GM12892 (cell line): Measurements from ENCODE around the gene ABCC3.

ENCODE experiments used
- DNase-seq: peaks from one replicate; pipeline ENCODE4 v3.0.0; 2011; ENCODE audit not compliant: insufficient read length
- FAIRE-seq: peaks from 2 replicates; lab custom pipeline; 2011; peaks lifted over from hg19 to GRCh38; lab: Jason Lieb, UNC
- POLR2A ChIP-seq: IDR thresholded peaks from 2 replicates; pipeline ENCODE4 v1.6.1; 2011; ENCODE audit warnings: low read depth, low read length, control low read depth
- POLR2AphosphoS5 ChIP-seq: IDR thresholded peaks from 2 replicates; pipeline ENCODE4 v1.6.1; 2011; ENCODE audit warnings: low read depth, low read length, control low read depth
- TAF1 ChIP-seq: IDR thresholded peaks from 2 replicates; pipeline ENCODE4 v1.6.1; 2011; ENCODE audit warnings: low read depth, mild to moderate bottlenecking, control low read depth, low read length, borderline replicate concordance

ABCC3 gene

GRCh38 chr17:50665838-50666237, 31.2 kb downstream of the ABCC3 start:
- TF ChIP-seq TAF1 (no peak), POLR2AphosphoS5 (no peak), POLR2A (no peak)
- DNase-seq (no peak), FAIRE-seq (no peak)

- FAIRE-seq, result no peak
- TF ChIP-seq POLR2A, result no peak
- no peak for TF ChIP-seq POLR2AphosphoS5
- no peak for TF ChIP-seq TAF1
- DNase-seq, result no peak
These were observed 31.6 kb downstream of the ABCC3 start for GRCh38 chr17:50666316-50666715.

GRCh38 chr17:50667259-50668024, 32.8 kb downstream of the ABCC3 start:
- DNase-seq (no peak), FAIRE-seq (no peak)
- no peak for TF ChIP-seq POLR2A
- no peak for TF ChIP-seq POLR2AphosphoS5
- no peak for TF ChIP-seq TAF1

GRCh38 chr17:50668025-50668837, 33.5 kb downstream of the ABCC3 start:
- TF ChIP-seq POLR2A, result no peak
- no peak for TF ChIP-seq TAF1
- TF ChIP-seq POLR2AphosphoS5, result no peak
- DNase-seq (no peak), FAIRE-seq (no peak)

GRCh38 chr17:50668838-50669581, 34.3 kb downstream of the ABCC3 start:
- DNase-seq (no peak), FAIRE-seq (no peak)

GRCh38 chr17:50672071-50672470, 37.4 kb downstream of the ABCC3 start:
- FAIRE-seq (no peak), DNase-seq (no peak)
- TF ChIP-seq TAF1 (no peak), POLR2A (no peak), POLR2AphosphoS5 (no peak)

More at GRCh38 chr17:50668838-50669581, 34.3 kb downstream of the ABCC3 start:
- TF ChIP-seq POLR2A (no peak), POLR2AphosphoS5 (no peak), TAF1 (no peak)

GRCh38 chr17:50672831-50673551, 38.3 kb downstream of the ABCC3 start:
- FAIRE-seq (no peak), DNase-seq (no peak)
- no peak for TF ChIP-seq POLR2AphosphoS5

- DNase-seq, result no peak
- FAIRE-seq, result no peak
These were observed 40.5 kb downstream of the ABCC3 start for GRCh38 chr17:50675190-50675589.

GRCh38 chr17:50675627-50676026, 40.9 kb downstream of the ABCC3 start:
- FAIRE-seq, result no peak
- TF ChIP-seq POLR2A (no peak), POLR2AphosphoS5 (no peak)
- no peak for DNase-seq

More at GRCh38 chr17:50675190-50675589, 40.5 kb downstream of the ABCC3 start:
- TF ChIP-seq POLR2A (no peak), TAF1 (no peak), POLR2AphosphoS5 (no peak)

GRCh38 chr17:50676065-50676975, 41.6 kb downstream of the ABCC3 start:
- no peak for TF ChIP-seq TAF1
- FAIRE-seq (no peak), DNase-seq (no peak)
